Activated CD4-positive, alpha-beta T cell treated with anti-CD3 and anti-CD28 coated beads, Interleukin-2, amount 50 U/mL, for 16 hours (primary cell): ENCODE data around the gene MIPEP.

Source experiments
- DNase-seq: peaks from one replicate; pipeline ENCODE4 v3.0.0-alpha.2; 2020

Gene MIPEP

GRCh38 chr13:23703246-23703860 is 185.8 kb downstream of the MIPEP start:
- no peak for DNase-seq

DNA sequence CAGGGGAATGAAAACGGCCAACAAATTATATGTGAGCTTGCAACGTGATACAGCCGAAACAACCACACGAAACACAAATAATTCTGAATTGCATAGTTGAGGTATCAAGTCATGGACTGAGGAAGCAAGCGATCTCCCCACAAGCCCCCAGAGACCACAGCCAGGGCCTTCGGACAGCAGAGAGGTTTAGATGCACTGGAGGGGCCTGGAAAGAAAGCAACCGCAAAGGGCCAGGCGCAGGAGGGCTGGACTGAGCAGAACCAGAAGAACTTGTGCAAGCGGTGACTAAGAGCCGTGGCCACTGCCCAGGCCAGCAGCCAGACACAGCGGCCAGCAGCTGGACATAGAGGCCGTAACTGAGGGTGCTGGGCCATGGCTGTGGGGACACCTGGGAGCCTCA is 187.6 kb downstream of the MIPEP start:
- DNase-seq = no peak

DNA sequence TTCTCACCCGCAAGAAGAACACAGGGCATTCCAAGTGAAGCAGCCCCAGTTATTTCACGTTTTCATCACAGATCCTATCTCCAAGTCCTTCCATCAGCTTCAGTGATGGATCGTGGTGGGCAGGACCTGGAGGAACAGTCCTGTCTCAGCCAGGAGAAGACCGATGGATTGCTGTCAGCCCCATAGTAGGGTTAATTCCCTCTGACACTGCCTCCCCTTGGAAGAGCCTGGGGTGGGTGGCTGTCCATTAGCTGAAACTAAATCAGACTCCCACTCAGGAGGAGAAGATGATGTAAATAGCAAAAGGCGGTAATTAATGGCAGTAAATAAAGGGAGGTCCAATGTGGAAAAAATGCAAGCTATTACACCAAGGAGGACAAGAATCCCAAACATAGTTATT is 188.0 kb downstream of the MIPEP start:
- DNase-seq = no peak

- DNase-seq = no peak
These were observed 189.9 kb downstream of the MIPEP start for GRCh38 chr13:23699271-23699670.

GRCh38 chr13:23697772-23698313 is 191.4 kb downstream of the MIPEP start:
- no peak for DNase-seq

DNA sequence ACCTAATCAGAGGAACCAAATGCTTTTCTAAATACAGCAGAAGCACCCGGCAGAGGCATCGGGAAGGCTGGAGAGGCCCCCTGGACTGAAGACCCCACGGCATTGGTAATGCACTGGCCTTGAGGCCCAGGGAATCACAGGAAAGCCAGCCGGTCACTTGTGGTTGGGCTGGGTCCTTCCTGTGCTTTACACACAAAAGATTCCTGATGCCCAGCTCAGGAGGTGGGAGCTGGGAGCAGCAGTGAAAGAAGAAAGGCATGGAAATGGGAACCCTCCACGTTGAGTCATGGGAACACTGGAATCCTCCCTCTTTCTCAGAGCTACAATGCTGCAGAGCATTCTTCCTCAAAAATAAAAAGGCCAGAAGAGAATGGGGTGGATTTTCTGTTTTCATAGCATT is 192.6 kb downstream of the MIPEP start:
- no peak for DNase-seq

GRCh38 chr13:23695711-23696464 is 193.3 kb downstream of the MIPEP start:
- peak; percentile 41 for DNase-seq

- no peak for DNase-seq
These were observed 194.0 kb downstream of the MIPEP start for GRCh38 chr13:23695196-23695595.

- no peak for DNase-seq
These were observed 196.4 kb downstream of the MIPEP start for GRCh38 chr13:23692816-23693215.

GRCh38 chr13:23690668-23691067 is 198.5 kb downstream of the MIPEP start:
- no peak for DNase-seq

GRCh38 chr13:23688336-23688735 is 200.9 kb downstream of the MIPEP start:
- no peak for DNase-seq

- DNase-seq = no peak
These were observed 201.6 kb downstream of the MIPEP start for GRCh38 chr13:23687614-23688013.

GRCh38 chr13:23686948-23687347 is 202.3 kb downstream of the MIPEP start:
- DNase-seq = no peak

DNA sequence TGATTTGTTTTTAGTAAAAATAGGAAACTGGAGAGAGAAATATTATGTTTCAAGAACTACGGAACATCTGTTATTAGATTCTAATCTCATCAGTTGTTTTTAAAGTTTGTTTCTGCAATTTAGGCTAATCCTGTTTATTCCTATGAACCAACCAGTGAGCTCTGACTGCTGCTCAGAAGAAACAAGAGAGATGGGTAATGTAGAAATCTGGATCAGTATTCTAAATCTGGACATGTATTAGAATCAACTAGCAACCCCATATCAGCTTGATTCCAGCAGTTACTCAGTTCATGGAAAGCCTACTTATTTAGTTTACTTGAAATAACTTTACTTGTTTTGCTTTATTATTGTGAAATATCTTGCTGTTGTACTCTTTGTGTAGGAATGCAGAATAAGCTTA is 203.8 kb downstream of the MIPEP start:
- DNase-seq = no peak

DNA sequence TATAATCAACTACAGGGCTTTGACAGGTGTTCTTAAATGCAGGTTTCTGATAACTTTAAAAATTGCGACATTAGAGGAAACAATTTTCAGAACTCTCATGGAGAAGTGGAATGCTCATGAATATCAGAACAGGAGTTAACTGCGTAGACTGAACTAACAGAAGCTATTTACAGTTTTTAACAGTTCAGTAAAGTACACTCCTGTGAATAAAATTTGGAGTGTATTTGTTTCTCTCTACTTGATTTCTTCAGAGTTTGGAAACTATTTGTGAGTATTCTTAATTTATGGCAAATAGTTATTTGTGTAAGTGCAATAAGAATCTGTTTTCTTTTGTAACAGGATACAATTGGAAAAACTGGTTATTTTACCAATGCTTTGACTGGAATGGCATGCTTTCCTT is 204.6 kb downstream of the MIPEP start:
- no peak for DNase-seq

- no peak for DNase-seq
These were observed 206.1 kb downstream of the MIPEP start for GRCh38 chr13:23683084-23683483.

DNA sequence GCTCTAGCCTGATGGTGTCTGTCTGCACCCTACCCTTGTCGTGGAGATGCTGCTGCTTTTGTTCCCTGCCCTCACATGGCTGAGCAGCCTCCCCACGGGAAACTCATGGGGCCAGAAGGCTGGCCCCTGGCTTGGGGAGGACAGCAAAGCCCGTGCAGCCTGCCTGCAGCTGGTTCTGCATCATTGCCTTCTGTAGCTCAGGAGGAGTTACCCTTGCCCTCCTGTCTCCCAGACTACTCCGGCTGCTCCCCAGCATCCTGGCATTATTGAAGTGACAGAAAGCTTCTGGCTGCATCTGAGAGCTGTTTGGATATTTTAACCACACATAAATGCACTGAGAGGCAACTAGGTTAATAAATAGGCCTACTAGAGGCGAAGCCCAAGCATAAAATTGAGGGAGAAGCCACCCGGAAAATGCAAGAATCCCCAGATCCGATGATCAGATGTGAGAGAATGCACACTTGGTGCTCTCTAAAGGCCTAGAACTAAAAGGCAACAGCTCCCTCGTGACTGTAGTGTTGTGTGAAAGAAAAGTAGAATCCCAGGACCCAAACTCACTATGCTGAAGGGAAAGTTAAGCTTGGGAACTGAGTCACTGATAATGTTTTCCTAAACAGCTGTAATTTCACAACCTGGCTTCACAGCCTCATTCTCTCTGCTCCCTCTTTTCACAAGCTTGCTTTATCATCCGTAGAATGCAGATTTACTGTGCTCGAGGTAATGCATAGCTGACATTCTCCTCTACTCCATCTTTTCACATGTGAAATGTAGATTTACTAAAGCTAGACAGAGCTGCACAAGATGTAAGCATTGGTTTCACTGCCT is 208.1 kb downstream of the MIPEP start:
- no peak for DNase-seq
